Renal cortex interstitium (tissue), 11 donors: ENCODE data around the gene ABCA9. TPM values are rescaled to one million over a fixed set of nuclear protein-coding genes. Genes with fewer than 3 reads are reported as not detected.

Experiments
- DNase-seq, 11 donors: peaks; one replicate each; pipeline ENCODE4 v3.0.0-alpha.2; 2013; ENCODE audit warnings: low read depth in 9 of 11, low spot score in 4 of 11; ENCODE audit errors: extremely low read depth in 1 of 11
- polyA plus RNA-seq, 3 donors: library from polyadenylated mRNA; unstranded; fragments of 120-200 nt; gene quantifications; one replicate each; pipeline ENCODE4 v1.2.1, GENCODE V29; 2013; ENCODE audit not compliant: insufficient read length in 3 of 3

ABCA9 gene
- polyA plus RNA-seq, 3 donors: 2.2 to 4.3 (median 2.2) TPM

- DNase-seq: peak in 2 of 11 donors; percentile 1 to 18
Measured at GRCh38 chr17:68937890-68938514, 122.7 kb downstream of the ABCA9 start.

GRCh38 chr17:68927516-68927915, 133.2 kb downstream of the ABCA9 start:
- no peak for DNase-seq

- no peak for DNase-seq
Measured at GRCh38 chr17:68924793-68925720, 135.7 kb downstream of the ABCA9 start.

Other genes starting within 250 kb of the ABCA9 start
- 1 to 10 TPM in 2 of 3 donors, under 1 TPM in 1; 0.57 to 1.3 (median 1.2) TPM for gene ABCA8, start 105.5 kb downstream of the ABCA9 start, polyA plus RNA-seq
- 1 to 10 TPM; 4.7 to 6.7 (median 6.0) TPM for gene ABCA6, start 81.0 kb upstream of the ABCA9 start, polyA plus RNA-seq
- 1 to 10 TPM; 1.3 to 3.0 (median 3.0) TPM for gene ABCA10, start 167.9 kb upstream of the ABCA9 start, polyA plus RNA-seq